Stimulated activated CD4-positive, alpha-beta T cell treated with anti-CD3 and anti-CD28 coated beads, TNF-alpha, amount 100 ng/mL, for 1 hour (primary cell): ENCODE data around the gene TMEM94.
"Not testable (repeated sequence)": the region's sequence is repeated elsewhere in the genome, so short reads cannot be mapped to it uniquely, and the experiment has no call there.

Experiments
- DNase-seq, 3 donors: peaks; one replicate each; pipeline ENCODE4 v3.0.0-alpha.2; 2020; ENCODE audit warnings: low read depth in 3 of 3, low spot score in 1 of 3

Gene TMEM94

DNA sequence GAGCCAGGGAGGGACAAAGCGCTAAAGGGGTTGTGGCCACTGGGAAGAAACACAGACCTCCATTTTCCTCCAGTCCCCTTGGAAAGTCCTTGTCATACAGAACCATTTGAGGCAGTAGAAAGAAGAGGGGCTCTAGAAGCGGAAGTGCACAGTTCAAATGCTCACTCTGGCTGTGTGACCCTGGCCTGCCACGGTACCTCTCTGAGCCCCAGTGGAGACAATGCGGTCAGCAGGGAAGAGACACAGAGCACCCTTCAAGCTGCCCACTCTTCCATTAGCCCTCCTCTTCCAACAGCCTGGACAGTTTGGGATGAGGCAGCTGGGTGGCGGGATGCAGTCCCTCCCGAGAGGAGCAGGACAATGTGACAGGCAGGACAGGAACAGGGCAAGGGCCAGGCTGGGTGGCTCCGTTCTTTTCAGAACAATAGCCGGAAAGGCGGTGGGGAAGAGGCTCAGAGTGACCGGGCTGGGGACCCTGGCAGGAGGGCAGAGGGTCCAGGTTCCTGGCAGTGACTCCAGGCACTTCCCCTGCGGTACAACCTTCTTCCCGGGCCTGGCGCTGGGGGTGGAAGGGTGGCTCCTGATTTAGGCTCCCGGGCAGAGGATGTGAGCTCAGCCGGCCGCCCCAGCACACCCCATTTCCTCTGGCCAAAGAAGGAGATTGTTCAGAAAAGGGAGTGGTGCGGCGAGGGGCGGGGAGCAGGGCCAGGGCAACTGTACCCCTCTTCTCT is 53.3 kb downstream of the TMEM94 start:
- DNase-seq = no peak

DNA sequence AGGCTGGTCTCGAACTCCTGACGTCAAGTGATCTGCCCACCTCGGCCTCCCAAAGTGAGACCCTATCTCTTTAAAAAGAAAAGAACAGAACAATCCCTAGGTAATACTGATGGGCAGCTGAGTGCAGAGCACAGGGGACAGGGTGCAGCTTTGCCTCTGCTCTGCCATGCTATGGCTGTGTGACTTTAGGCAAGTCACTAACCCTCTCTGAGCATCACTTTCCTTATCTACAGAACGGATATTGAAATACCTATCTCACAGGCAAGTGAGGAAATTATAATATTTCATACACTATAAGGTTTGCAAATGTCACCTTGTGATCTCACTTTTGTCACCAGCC is 54.8 kb downstream of the TMEM94 start:
- no peak for DNase-seq

DNA sequence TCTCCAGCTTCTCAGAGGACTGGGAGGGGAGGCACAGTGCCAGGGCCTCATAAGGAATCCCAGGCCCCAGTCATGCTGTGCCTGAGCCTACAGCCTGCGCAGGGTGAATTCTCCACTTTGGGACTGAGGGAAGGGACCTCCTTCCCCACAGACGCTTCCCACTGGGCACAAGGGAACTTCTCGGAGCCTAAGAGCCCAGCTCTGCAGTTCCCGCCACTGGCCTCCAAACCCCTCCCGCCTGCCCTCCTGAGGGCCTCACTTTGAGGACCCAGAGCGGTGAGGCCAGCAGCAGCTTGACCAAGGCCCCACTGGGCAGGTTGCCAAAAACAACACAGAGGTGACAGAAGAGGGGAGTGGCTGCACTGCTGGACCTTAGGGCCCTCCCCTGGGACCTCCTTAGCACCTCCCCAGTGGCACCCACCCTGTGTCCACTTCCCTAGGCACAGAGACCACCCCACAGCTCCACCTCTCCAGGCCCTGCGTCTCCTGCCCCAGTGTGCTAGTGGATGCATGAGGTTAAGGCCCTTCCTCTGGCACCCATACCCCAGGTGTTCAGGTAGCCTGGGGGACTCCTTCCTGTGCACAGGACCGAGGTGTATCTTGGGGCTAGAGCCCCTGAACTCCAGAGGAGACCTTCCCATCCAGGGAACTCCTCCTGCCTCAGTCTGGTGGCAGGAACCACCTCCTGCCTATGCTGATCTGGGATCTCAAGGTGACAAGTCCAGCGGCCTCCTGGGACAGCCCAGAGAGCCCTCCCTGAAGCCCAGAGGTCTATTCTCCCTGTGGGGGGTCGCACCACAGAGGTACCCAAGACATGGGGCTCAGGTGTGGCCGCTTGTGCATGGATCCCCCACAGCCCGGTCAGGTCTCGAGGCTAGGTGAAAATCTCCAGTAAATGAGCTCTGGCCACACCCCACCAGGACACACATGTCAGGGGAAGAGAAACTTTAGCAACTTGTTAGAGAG is 55.5 kb downstream of the TMEM94 start:
- DNase-seq = no peak

DNA sequence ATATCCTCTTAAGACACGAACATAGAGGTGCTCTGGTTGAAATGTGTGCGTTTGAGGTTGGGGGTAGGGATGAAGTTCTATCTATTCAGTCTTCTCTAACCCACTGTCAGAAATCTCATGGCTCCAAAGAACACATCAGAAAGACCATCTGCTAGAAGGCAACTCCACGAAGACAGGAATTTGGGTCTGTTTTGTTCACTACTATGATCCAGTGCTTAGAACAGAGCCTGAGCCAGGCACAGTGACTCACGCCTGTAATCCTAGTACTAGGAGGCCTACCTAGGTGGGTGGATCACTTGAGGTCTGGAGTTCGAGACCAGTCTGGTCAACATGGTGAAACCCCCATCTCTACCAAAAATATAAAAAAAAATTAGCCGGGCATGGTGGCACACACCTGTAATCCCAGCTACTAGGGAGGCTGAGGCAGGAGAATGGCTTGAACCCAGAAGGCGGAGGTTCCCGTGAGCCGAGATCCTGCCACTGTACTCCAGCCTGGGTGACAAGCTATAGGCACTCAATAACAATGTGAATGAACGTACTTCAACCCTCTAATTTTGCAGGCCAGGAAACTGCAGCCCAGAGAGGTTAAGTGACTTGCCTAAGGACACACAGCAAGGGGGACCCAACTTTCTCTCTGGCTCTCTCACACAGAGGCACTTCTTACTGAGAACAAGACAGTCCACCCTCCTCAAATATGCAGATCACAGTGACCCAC is 56.6 kb downstream of the TMEM94 start:
- no peak for DNase-seq

DNA sequence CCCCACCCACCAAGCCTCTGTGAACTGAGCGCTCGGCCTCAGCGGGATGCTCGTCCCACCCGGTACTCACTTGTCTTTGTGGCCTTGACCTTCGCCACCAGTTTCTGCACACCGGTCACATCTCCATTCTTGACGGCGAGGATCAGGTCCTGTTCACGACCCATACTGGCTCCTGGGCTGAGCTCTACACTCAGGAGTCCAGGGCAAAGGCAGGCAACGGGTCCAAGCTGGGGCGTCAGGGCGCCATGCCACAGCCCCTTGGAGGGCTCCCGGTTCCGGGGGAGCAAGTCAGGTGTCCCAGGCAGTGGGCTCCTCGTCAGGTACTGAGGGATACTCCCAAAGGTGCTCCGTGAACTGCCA is 57.2 kb downstream of the TMEM94 start:
- DNase-seq = no peak

DNA sequence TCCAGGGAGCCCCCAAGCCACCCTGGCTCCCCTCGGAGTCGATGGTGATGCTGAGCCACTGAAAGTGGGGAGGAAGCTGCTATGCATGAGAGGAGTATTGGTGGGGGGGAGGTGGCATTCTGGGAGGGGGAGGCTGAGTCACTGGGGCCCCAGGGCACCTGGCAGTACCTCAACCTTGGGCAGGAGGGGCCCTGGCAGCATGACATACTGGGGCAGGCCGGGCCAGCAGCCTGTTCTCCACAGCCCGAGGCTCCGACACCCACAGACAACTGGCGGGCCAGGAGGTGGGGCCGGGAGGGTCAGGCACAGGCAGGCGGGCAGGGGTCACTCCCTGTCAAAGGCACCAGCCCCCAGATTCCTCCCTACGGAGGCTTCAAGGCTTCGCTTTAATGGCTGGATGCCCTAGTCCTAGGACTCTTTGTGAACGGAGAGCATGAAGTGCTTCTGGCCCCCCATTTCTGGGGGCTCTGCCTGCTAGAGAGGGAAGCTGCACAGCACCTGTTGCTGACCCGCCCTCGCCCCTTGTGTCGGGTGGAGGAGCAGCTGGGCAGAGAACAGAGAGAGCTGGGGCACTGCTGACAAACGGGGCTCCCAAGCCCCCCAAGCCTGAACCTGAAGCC is 58.0 kb downstream of the TMEM94 start:
- DNase-seq = no peak

DNA sequence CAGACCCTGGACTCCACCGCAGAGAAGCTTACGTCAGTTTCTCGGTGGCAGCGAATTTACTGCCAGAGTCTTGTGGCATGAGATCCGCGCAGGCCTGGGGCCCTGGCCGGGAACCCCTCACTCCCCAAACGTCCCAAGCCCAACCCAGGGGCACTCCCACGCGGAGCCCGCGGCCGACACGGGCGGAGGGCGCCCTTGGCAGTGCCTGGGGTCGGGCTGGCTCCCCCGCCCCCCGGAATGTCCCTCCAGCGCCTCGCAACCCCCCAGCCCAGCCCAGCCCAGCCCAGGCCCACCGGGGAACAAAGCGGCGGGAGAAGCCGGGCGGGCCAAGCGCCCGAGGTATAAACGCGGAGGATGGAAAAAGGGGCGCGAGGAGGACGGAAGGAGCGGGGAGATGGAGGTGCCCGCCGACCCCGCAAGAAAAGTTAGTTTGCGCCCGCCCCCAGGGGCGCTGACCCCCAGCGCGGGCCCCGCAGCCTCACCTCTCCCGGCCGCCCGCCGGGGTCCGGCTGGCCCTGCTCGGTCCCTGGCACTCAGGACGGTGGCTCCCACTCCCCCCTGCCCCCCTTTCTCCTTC is 58.6 kb downstream of the TMEM94 start:
- no peak for DNase-seq

DNA sequence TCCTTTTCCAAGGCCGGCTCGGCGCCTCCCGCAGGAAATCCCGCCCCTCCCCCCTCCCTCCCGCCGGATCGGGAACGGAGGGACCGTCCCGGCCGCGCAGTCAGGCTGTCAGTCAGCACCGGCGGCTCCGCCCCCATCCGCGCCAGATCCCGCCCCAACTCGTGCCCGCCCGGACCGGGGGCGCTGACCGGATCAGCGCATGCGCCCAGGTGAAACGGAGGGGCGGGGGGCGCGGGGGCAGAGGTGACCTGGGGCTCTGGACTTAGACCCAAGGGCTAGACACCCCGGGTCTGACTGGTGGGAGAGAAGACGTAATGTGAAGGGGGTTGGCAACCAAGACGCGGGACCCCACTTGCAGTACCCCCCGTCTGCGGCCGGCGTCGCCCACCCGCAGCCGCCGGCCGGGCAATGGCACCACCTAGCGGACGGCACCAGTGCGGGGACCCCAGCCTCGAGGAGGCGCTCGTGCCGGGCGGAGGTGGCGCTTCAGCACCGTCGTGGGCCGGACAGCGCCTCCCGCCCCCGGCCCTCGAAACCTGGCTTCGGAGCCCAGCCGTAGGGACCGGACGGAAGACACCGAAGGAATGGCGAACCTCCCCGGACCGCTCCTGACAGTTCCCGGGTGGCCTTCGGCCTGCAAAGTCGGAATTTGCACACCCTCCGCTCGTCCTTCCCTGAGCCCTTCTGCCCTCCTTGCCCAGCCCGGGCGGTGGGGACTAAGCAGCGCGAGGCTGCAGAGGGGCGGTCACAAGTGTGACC is 59.2 kb downstream of the TMEM94 start, which contains the start of gene CASKIN2:
TSS of gene CASKIN2 (minus strand) at position 42 of the 759 bp plus-strand sequence. CDS start 1,733 bp downstream, outside the sequence.
- peak; percentile 19 to 76 (median 42) for DNase-seq

DNA sequence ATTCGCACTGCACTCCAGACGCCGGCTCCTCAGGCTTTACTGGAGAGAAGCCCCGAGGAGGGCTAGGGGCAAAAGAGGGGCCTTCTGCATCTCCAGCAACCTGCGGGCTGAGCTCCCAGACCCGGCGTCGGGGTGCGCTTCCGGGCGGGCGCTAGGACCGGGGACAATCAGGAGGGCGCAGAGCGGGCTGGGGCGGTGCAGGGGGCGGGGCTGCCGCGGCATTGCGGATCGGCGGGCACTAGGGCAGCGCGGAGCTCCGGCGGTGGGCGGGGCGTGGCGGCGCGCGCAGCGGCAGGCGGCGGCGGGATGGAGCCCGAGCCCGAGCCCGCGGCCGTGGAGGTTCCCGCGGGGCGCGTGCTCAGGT is 59.8 kb downstream of the TMEM94 start, which contains the start of gene TSEN54:
TSS of gene TSEN54 (plus strand) at position 274 of the 364 bp plus-strand sequence. CDS start at position 307, 33 bp downstream.
- peak; percentile 83 to 96 (median 88) for DNase-seq

DNA sequence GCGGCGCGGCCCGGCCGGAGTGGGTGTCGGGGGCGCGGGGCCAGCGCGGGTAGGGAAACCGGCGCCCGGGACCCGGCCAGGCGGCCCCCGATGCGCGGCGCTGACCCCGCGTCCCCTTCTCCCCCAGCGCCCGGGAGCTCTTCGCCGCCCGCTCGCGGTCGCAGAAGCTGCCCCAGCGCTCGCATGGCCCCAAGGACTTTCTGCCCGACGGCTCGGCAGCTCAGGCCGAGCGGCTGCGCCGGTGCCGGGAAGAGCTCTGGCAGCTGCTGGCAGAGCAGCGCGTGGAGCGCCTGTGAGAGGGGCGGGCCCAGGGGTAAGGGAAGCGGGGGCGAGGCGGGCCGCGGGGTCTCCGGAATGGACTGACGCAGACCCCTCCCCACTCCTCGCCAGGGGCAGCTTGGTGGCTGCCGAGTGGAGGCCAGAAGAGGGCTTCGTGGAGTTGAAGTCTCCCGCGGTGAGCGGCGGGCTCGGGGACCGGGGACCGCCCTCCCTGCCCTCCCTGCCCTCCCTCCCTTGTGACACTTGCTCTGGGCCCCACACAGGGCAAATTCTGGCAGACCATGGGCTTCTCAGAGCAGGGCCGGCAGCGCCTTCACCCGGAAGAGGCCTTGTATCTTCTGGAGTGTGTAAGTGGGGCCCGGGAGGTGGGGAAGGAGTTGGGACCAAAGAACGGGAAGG is 60.3 kb downstream of the TMEM94 start:
- peak in 1 of 3 donors; percentile 37 for DNase-seq

DNA sequence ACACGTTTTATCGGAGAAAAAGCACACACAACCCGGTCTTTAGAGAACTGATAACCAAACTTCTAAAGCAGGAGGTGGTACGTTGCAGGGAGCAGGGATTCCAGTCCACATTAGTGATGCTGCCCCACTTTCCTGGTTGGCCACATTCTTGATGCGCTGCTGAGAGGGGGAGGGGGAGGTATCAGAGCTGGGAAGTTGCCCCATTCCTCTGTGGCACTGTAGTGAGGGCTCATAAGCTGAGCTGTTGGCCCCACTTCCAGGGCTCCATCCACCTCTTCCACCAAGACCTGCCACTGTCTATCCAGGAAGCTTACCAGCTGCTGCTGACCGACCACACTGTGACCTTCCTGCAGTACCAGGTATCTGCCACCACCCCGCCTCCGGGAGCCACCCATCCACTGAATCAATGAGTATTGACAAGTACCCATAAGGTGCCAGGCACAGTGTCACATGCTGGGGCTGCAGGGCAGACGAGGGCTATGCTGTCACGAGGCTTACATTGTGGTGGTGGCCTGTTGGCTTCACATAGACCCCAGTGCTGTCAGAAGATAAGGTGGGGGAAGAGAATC is 60.9 kb downstream of the TMEM94 start:
- no peak for DNase-seq

DNA sequence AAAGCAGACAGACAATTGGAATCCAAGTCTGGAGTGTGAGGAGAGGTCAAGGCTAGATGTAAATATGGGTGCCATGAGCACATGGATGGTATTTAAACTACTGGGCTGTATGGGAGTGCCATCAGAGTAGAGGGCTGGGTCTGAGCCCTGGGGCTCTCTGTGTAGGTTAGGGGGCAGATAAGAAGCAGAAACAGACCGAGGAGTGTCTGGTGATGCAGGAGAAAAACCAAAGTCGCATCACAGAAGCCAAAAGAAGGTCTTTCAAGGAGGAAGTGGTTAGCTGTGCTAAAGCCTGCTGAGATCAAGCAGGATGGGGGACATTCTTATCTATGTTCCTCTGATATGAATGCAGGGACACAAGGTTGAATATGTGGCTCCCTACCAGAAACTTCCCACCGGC is 61.8 kb downstream of the TMEM94 start:
- no peak for DNase-seq

DNA sequence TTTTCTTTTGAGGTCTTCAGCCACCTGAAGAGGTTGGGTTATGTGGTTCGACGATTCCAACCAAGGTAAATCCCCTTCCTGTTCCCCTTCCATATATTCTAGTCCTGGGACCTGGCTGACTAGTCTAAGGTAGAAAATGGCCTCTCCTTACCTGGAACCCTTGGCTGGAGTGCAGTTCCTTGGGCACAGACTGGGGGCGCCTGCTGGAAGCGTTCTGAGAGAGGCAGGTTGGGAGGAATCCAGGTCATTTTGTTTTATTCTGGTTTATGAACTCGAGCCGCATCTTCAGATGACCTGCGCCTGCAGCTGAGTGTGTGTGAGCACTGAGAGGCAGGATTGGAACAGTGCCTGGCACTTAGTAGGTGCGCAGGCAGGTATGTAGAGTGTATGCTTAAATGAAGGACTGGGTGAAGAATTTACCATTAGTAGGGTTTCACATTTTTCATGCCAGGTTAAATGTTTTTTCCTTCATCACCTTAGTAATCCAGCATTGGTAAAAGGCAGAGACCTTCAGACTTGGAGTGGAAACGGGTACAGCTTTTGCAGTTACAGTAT is 62.6 kb downstream of the TMEM94 start:
- DNase-seq = no peak

DNA sequence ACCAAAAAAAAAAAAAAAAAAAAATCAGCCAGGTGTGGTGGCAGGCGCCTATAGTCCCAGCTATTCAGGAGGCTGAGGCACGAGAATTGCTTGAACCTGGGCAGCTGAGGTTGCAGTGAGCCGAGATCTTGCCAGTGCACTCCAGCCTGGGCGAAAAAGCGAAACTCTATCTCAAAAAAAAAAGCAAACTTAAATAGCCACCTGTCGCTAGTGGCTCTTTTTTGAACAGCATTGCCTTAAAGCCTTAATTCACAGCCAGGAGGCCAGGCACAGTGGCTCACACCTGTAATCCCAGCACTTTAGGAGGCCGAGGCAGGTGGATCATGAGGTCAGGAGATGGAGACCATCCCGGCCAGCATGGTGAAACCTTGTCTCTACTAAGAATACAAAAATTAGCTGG is 64.0 kb downstream of the TMEM94 start:
- not testable (repeated sequence) for DNase-seq

DNA sequence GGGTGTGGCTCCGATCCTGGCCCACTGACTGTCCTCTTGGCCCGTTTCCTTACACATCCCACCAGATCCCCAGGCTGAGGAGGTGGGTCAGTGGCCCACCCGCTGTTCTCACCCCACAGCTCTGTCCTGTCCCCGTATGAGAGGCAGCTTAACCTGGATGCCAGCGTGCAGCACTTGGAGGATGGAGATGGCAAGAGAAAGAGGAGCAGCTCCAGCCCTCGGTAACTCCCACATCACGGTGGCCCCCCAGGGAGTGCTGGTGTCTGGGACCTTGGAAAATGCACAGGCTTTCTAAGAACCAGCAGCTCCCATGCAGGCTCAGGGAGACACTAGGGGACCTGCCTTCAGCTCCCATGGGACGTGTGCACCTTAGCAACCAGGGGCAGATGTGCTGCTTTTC is 64.9 kb downstream of the TMEM94 start:
- DNase-seq = no peak

DNA sequence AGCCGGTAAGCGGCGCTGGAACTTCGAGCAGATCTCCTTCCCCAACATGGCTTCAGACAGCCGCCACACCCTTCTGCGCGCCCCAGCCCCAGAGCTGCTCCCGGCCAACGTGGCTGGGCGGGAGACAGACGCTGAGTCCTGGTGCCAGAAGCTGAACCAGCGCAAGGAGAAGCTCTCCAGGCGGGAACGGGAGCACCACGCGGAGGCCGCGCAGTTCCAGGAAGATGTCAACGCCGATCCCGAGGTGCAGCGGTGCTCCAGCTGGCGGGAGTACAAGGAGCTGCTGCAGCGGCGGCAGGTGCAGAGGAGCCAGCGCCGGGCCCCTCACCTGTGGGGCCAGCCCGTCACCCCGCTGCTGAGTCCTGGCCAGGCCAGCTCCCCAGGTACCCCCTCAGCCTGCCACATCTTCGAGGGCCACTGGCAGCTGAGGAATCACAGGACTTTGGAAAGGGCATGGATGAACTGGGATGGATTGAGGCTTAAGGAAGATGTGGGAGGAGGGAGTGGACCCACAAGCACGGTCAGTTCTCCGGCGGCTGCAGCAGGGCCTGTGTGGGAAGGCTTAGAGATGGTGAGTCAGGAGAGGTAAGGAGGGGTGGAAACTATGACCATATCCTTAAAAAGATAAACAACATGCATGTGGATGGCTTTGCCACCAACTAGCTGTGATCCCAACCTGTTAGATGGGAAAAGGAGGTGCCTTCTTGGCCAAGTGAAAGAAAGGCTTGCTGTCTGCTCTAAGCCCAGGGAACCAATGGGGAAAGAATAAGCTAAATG is 65.7 kb downstream of the TMEM94 start:
- DNase-seq = no peak

DNA sequence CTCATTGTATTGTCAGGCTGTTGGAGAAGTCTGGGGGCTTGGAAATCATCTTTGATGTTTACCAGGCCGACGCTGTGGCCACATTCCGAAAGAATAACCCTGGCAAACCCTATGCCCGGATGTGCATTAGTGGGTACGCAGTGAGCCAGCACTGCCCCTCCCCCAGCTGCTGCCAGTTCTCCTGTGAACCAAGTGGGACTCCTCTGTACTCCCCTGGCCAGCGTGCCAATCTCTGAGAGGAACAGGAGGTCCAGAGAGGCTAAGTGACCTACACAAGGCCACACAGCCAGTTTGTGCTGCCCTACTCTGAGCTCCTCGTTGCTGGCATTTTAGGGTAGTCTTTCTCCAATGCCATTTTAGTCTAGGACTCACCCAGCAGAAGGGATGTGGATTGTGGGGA is 67.2 kb downstream of the TMEM94 start:
- DNase-seq = no peak
